Right kidney (tissue), 1 donor: ENCODE measurements around the gene CCNL1.
"Not testable (repeated sequence)": the region's sequence is repeated elsewhere in the genome, so short reads cannot be mapped to it uniquely, and the experiment has no call there.

Experiments used
- DNase-seq: peaks from one replicate; pipeline ENCODE4 v3.0.0-alpha.2; 2016

The CCNL1 gene

GRCh38 chr3:157104521-157104920, 55.4 kb downstream of the CCNL1 start:
- no peak for DNase-seq

GRCh38 chr3:157103860-157104259, 56.1 kb downstream of the CCNL1 start:
- no peak for DNase-seq

GRCh38 chr3:157103280-157103679, 56.7 kb downstream of the CCNL1 start:
- DNase-seq = no peak

- not testable (repeated sequence) for DNase-seq
These were observed 57.4 kb downstream of the CCNL1 start for GRCh38 chr3:157102595-157102994.

- no peak for DNase-seq
These were observed 57.8 kb downstream of the CCNL1 start for GRCh38 chr3:157102098-157102497.

GRCh38 chr3:157101486-157101885, 58.5 kb downstream of the CCNL1 start:
- DNase-seq = no peak

- no peak for DNase-seq
These were observed 59.1 kb downstream of the CCNL1 start for GRCh38 chr3:157100608-157101396.

GRCh38 chr3:157100096-157100477, 59.9 kb downstream of the CCNL1 start:
- DNase-seq = no peak

- no peak for DNase-seq
These were observed 60.4 kb downstream of the CCNL1 start for GRCh38 chr3:157099326-157100095.

- DNase-seq = no peak
These were observed 61.1 kb downstream of the CCNL1 start for GRCh38 chr3:157098823-157099185.

GRCh38 chr3:157098121-157098822, 61.7 kb downstream of the CCNL1 start:
- no peak for DNase-seq
